GM18498 (cell line): ENCODE data around the gene FBXO36.

Experiments
- ATAC-seq: cut with Tn5 transposase; IDR thresholded peaks from one replicate; pipeline ENCODE4 v1.9.1; 2021; ENCODE audit warnings: mild to moderate bottlenecking, moderate library complexity; ENCODE audit not compliant: unreplicated experiment

Gene FBXO36

DNA sequence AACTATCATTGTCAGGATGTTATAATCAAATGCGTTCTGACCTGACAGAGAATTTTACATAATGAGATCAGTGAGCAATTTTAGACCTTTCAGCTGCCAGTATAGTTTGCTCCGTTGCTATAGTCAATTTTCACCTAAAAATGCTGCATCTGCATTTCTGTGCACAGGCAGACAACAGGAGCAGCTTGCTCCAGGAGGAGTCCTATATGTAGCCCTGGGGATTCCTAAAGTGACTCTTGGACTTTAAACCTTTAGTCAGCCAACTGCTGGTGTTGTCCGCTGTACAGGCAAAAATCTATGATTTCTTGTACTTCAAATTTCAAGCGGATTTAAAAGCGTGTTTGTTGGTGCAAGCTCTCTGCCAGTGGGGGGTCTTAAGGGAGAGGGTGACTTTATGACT lies 120.7 kb downstream of the FBXO36 start:
- no peak for ATAC-seq

DNA sequence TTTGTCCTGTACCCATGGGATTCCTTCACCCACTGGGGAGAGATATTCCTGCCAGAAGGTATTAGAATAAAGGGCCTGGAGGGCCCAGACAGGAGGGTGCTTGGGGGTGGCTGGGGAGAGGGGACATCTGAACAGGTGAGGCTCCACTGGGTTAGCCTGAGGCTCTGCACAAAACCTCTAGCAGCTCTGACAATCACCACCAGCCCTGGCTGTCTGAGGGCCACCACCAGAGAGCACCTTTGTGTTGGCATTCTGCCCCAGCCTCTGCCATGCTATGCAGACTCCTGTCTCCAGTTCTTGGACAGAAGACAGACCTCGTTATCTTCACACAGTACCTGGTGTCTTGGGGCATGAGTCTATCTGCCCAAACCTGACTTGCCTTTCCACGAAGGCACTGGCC lies 121.2 kb downstream of the FBXO36 start:
- no peak for ATAC-seq

DNA sequence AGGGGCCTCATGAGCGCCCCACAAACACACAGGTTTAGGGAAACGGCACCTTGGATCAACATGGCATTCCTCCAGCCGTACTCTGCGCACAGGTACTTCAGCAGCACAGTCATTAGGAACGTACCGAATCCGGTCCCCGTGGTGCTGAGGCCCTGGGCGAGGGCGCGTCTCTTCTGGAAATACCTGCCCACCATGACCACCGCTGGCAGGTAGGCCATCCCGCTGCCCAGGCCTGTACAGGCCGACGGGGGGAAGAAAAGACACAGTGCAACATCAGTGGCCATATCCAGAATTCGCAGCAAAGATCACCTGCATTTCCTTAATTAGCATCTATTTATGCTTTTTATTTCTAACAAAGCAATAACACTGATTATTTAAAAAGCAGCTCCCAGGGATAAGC lies 124.2 kb downstream of the FBXO36 start:
- ATAC-seq: no peak

DNA sequence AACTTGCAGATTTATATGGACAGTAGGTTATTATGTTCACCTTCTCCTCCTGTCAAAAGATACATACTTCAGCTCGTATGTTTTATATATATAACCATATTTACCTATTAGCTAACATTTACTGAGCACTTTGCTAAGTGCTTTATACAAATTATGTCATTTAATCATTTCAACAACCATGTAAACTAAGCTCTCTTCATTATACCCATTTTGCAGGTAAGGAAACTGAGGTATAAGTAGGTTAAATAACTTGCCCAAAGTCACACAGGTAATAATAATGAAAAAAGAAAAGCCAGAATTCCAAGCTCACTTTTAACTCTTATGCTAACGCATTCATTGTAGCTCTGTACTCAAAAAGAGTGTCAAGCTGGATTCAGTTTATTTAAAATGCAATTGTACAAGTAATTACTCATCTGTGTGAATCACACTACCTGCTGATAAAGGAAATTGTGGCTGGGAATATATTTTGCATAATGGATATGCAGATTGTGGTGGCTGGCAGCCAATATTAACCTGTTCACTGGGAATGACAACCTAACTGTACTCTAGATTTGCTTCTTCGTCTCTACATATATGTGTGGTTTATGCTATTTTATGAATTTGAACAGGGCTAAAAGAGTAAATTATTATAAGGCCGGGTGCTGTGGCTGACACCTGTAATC lies 125.8 kb downstream of the FBXO36 start:
- no peak for ATAC-seq

DNA sequence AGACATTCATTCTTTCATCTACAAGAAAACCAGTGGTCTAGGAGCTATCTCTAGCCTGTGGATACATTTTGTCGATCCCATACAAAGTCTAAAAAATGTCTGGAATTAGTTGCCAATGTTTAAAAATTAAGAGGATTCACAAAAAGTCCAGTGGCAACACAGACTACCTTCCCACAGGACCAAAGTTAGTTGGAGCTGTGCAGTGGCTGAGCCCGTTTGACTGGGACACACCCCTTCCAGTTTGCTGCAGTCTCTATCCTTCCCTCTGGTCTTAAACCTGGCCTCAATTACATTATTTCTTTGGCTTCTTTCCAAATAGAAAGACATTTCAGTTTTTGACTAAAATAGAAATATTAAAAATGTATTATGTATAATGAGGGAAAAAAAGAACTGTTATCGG lies 127.8 kb downstream of the FBXO36 start:
- ATAC-seq: no peak

DNA sequence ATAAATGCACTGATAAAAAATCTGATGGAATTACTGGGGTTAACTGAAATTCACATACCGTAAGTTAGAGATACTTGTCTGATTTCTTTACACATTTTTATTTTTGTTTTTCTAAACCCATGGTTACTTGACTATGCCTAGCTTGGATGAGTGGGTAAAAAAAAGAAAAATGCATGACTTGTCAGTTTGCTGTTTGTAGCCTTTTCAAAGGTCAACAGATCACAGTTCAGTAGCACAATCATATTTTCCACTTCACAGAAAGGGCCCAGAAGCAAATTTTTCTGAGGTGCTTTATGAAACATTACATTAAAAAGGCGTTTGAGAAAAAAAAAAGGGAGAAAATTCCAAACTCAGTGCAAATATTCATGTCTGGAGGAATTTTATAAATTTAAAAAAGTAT lies 130.0 kb downstream of the FBXO36 start:
- no peak for ATAC-seq

DNA sequence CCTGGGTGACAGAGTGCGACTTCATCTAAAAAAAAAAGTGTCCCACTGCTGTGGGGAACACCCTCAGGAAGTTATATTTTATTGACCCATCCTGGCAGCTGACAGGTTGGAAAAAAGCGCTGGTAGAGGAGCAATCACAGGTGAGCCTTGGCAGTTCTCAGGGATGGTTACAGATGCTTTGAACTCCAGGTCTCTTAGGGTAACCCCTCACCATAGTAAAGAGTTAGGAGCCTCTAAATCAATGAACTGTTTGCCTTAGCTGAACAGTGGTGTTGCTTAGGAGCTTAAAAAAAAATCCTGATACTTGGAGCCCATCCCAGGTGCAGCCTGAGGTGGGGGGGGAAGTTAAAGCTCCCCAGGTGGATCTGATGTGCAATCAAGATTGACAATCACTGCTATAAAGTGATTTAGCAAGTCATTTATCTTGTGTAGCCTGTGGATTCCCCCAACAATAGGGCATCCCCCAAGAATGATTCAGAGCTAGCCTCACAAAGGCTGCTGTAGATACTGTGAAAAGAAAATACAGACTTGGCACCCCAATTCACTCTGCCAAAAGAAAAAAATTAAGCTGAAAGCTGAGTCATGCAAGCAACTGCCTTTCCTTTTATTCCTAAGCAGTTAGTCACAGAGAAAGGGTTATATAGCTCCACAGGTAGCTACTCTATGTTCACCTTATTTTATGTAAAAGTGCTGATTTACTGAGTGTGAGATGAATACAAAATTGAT lies 131.6 kb downstream of the FBXO36 start:
- no peak for ATAC-seq

DNA sequence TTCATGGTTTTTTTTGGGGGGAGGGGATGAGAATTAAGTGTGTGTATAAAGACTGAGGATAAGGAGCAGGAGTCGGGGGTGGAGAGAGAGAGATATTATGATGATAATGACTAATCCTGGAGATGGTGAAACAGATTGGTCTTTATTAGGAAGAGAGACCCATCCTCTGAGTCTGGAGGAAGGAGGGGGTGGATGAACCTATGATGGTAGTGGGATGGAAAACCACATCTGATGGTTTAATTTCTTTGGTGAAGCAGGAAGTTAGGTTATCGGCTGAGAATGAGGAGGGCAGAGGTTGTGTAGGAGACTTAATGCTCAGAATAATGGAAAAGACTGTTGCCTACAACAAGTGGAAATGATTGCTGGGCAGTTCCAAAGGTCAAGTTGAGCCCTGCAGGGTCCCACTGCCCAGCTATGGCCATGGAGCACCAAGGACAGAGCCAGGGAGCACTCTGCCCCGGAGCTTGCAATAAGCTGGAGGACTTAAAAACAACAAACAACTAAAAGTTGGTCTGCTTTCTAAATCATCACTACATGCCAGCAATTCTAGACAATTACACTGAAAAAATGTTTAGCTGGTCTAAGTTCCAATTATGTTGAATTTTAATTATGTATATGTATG lies 138.5 kb downstream of the FBXO36 start:
- no peak for ATAC-seq
